WERI-Rb-1 (cell line): Measurements from ENCODE around the gene DISC1.

Experiments used
- DNase-seq: peaks from one replicate; pipeline ENCODE4 v3.0.0-alpha.2; 2020
- H3K27ac ChIP-seq: fragments of 250-450 bp; sonication (Bioruptor Pico); 2 replicates; pipeline ENCODE4 v1.5.1; 2020; ENCODE audit warnings: mild to moderate bottlenecking, moderate library complexity
- H3K27me3 ChIP-seq: fragments of 250-450 bp; sonication (Bioruptor Pico); 2 replicates; pipeline ENCODE4 v1.5.1; 2021; ENCODE audit warnings: mild to moderate bottlenecking, low read depth, moderate library complexity; ENCODE audit not compliant: insufficient read depth, severe bottlenecking
- H3K36me3 ChIP-seq: fragments of 250-450 bp; sonication (Bioruptor Pico); 2 replicates; pipeline ENCODE4 v1.5.1; 2020; ENCODE audit warnings: mild to moderate bottlenecking, moderate library complexity
- H3K4me3 ChIP-seq: 2 replicates; pipeline ENCODE4 v1.5.1; 2011; ENCODE audit warnings: low read depth, mild to moderate bottlenecking, control low read depth, low read length
- H3K9me3 ChIP-seq: fragments of 250-450 bp; sonication (Bioruptor Pico); 2 replicates; pipeline ENCODE4 v1.5.1; 2021; ENCODE audit warnings: mild to moderate bottlenecking, moderate library complexity; ENCODE audit not compliant: severe bottlenecking
- TF ChIP-seq, protein P1 (sequence below): IDR thresholded peaks from 2 replicates; pipeline ENCODE4 v1.5.1; 2011; ENCODE audit warnings: low read depth, mild to moderate bottlenecking, control low read depth, inconsistent platforms, low read length

The DISC1 gene

DNA sequence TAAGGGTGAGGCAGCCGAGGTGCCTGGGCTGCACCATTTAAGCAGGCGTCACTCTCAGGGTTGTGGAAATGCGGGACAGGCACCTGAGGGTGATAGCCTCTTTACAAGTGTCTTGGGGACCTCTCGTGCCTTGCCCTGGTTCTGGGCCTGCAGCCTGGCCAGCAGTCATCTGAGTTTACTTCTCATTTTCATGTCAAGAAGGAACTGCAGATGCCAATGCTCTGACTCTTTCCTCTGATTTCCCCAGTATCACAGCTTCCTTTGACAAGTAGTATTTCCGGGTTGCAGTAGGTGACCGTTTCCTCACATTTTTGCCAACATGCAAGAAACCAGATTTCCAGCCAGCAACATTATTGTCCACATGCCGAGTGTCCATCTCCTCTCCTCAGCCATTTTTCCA is 286.9 kb downstream of the DISC1 start:
- Histone ChIP-seq H3K4me3 (no peak overlapping the region), H3K27ac (no peak overlapping the region), H3K9me3 (no peaks in the 10 kb centered on the region), H3K27me3 (no peaks in the 10 kb centered on the region), H3K36me3 (no peaks in the 10 kb centered on the region)
- no peak for DNase-seq
- TF ChIP-seq, protein P1, sequence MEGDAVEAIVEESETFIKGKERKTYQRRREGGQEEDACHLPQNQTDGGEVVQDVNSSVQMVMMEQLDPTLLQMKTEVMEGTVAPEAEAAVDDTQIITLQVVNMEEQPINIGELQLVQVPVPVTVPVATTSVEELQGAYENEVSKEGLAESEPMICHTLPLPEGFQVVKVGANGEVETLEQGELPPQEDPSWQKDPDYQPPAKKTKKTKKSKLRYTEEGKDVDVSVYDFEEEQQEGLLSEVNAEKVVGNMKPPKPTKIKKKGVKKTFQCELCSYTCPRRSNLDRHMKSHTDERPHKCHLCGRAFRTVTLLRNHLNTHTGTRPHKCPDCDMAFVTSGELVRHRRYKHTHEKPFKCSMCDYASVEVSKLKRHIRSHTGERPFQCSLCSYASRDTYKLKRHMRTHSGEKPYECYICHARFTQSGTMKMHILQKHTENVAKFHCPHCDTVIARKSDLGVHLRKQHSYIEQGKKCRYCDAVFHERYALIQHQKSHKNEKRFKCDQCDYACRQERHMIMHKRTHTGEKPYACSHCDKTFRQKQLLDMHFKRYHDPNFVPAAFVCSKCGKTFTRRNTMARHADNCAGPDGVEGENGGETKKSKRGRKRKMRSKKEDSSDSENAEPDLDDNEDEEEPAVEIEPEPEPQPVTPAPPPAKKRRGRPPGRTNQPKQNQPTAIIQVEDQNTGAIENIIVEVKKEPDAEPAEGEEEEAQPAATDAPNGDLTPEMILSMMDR, result no peak

DNA sequence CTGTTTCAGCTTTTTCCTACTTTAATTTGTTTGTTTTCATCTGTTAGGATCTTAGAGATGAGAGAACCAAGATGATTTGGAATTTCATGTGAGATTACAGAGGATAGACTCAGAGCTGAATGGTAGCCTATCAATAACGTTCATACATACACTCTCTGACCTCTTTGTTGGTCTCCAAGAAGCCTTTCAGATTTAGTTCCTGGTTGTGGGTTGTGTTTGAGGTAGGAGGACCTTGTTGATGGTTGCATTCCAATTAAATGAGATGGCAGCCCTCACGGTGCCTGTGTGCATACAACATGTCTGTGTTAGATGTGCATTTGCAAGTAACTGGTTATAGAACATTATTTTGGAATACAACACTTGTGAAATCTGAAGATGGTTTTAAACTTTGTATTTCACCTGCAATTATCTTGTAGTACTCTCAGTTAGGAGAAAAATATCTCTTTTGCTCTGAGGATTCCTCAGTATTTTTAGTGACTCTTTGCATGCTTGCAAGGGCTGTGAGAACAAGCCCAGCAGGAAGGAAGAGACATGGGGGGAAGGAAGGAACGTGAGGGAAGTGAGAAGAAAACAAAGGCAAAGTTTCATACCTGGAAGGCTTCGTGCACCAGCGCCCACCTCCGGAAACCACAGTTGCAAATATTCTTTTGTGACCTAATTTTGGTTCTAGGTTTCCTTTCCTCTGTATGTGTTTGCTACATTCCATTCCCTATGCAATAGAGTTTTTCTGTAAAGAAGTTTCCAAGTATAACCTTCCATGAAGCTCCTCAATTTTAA is 291.8 kb downstream of the DISC1 start:
- no peak overlapping the region for H3K4me3 ChIP-seq
- H3K36me3 ChIP-seq, result no peaks in the 10 kb centered on the region
- no peaks in the 10 kb centered on the region for H3K9me3 ChIP-seq
- TF ChIP-seq, protein P1, result no peak
- H3K27ac ChIP-seq, result no peak overlapping the region
- H3K27me3 ChIP-seq, result no peaks in the 10 kb centered on the region
- no peak for DNase-seq

DNA sequence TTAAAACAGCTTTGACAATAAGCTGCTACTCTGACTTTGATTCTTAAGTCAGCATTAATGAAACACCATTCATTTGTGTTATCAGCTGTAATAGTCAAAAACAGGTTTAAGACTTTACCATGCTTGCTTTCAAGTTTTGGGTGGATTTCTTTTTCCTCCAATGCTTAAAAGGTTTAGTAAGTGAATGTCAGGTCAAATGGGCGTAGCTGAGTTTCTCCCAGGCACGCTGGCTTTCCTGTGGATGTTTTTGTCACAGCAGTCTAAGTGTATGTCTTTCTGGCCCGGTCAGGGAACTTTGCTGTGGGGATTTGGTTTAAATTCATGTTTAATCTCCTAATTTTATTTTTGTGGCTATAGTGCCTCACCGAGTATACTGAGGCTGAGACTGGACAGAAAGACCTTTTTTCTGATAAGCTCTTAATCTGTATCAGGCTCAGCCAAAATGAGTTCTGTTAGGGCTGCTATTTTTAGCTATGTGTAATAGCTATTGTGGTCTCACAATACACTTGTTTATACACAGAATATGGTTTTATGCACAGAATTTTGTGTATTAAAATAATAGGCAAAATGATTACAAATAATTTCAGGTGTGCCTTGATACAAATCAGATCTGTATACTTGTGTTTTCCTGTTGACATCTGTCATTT is 292.8 kb downstream of the DISC1 start:
- Histone ChIP-seq H3K9me3 (no peaks in the 10 kb centered on the region), H3K27ac (peak overlapping the region; percentile 20), H3K4me3 (peak overlapping the region; percentile 23), H3K27me3 (no peaks in the 10 kb centered on the region), H3K36me3 (no peaks in the 10 kb centered on the region)
- TF ChIP-seq, protein P1, result no peak
- peak; percentile 52 for DNase-seq

DNA sequence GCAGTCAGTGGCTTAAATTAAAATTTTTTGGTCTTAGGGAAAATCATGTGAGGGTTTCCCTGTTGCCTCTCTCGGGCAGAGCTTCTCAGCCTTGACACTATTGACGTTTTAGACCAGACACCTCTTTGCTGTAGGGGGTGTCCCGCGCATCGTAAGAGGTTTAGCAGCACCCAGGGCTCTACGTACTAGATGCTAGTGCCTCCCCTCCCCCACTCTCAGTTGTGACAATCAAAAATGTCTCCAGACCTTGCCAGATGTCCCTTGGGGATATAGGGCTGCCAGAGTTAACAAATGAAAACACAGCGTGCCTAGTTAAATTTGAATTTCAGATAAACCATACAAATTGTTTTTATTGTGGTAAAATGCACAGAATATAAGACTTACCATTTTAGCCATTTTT is 293.3 kb downstream of the DISC1 start:
- TF ChIP-seq, protein P1, result no peak
- H3K27ac ChIP-seq, result peak overlapping the region; percentile 20
- H3K36me3 ChIP-seq, result no peaks in the 10 kb centered on the region
- H3K27me3 ChIP-seq, result no peaks in the 10 kb centered on the region
- peak; percentile 89 for DNase-seq
- peak overlapping the region; percentile 23 for H3K4me3 ChIP-seq
- no peaks in the 10 kb centered on the region for H3K9me3 ChIP-seq

DNA sequence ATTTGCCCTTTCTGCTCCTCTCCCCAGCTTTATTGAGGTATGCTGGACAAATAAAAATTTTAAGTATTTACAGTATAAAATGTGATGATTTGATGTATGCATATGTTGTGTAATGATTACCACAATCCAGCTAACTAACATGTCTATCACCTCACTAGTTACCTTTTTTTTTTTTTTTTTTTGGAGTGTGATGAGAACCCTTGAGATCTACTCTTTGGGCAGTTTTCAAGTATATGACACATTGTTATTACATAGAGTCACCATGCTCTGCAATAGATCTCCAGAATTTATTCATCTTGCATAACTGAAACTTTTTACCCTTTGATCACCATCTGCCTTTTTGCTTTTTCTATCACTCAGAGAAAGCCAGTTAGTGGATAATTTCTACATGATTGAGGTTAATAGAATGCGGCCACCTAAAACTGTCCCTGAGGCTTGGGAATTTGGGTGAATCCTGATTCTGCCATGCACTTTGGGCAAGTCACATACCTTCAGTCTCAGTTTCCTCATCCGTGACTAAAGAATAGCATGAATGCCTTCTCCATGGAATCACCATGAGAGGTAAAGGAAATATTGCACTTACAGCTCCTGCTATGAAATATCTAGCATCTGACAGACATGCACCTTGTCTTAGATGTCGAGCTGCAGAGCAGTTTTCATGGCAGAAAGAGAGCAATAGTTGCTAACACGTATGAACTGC is 295.2 kb downstream of the DISC1 start:
- H3K27ac ChIP-seq, result no peak overlapping the region
- TF ChIP-seq, protein P1, result no peak
- no peak for DNase-seq
- no peak overlapping the region for H3K4me3 ChIP-seq
- H3K9me3 ChIP-seq, result no peaks in the 10 kb centered on the region
- no peaks in the 10 kb centered on the region for H3K36me3 ChIP-seq
- no peaks in the 10 kb centered on the region for H3K27me3 ChIP-seq
